Measurements from ENCODE around the gene CYP4F22.

DNA sequence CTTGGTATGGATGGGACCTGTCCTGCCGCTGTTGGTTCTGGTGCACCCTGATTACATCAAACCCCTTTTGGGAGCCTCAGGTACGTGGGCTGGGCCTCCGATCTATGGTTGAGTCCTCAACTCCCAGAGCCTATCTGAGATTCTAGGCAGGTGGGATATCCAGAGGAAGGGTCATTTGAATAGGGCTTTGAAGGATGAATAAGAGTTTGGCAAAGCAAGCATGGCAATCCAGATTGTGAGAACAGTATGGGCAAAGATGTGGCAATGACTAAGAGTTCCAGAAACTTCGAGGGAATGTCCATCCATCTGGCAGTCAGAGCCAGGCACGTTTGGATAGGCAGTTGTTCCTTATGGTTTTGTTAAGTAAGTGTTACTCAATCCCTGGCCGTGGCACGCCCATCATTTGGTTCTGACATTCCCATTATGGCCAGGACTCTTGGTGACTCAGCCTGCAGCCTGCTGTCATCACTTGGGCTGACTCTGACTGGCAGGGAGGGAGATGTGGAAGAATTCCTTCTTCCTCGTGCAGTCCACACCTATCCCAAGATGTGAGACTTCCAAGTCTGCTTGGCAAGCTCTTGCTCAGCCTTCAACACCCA, 21.5 kb downstream of the CYP4F22 start:
- TF ChIP-seq, protein P1, sequence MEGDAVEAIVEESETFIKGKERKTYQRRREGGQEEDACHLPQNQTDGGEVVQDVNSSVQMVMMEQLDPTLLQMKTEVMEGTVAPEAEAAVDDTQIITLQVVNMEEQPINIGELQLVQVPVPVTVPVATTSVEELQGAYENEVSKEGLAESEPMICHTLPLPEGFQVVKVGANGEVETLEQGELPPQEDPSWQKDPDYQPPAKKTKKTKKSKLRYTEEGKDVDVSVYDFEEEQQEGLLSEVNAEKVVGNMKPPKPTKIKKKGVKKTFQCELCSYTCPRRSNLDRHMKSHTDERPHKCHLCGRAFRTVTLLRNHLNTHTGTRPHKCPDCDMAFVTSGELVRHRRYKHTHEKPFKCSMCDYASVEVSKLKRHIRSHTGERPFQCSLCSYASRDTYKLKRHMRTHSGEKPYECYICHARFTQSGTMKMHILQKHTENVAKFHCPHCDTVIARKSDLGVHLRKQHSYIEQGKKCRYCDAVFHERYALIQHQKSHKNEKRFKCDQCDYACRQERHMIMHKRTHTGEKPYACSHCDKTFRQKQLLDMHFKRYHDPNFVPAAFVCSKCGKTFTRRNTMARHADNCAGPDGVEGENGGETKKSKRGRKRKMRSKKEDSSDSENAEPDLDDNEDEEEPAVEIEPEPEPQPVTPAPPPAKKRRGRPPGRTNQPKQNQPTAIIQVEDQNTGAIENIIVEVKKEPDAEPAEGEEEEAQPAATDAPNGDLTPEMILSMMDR (IDR thresholded peaks at IDR 0.05) = no peak
- TF ChIP-seq EZH2 (IDR thresholded peaks at IDR 0.05) (no peak), EZH2phosphoT487 (IDR thresholded peaks at IDR 0.05) (no peak)

Measured in neural progenitor cell (in vitro differentiated cells).